ENCODE results near the gene FAM131B.

GRCh38 chr7:143390773-143391317 lies 28.3 kb upstream of the FAM131B start:
- TF ChIP-seq KLF10 (CRISPR knock-in tag; IDR thresholded peaks at IDR 0.05) (no peak), ETV6 (IDR thresholded peaks at IDR 0.05; ENCODE audit: borderline replicate concordance in 1 of 2, low read depth in 2 of 2, low read length in 1 of 2) (no peak), ETV6 (CRISPR knock-in tag; IDR thresholded peaks at IDR 0.05; ENCODE audit: borderline replicate concordance) (no peak), POLR2G (IDR thresholded peaks at IDR 0.05; ENCODE audit: low read depth, low read length) (no peak), ZNF217 (CRISPR knock-in tag; IDR thresholded peaks at IDR 0.05) (no peak), ZNF512 (tag; IDR thresholded peaks at IDR 0.05) (no peak), RAD21 (CRISPR knock-in tag; conservative IDR thresholded peaks at IDR 0.05 in 1 of 2, IDR thresholded peaks at IDR 0.05 in 1 of 2) (no peak), NFE2L1 (tag; IDR thresholded peaks at IDR 0.05; ENCODE audit: borderline replicate concordance, low read depth) (no peak), JUND (IDR thresholded peaks at IDR 0.05; ENCODE audit: borderline replicate concordance, low read depth, low read length) (no peak), JUND (tag; IDR thresholded peaks at IDR 0.05; ENCODE audit: borderline replicate concordance, low read depth, low read length) (no peak), ZBTB1 (CRISPR knock-in tag; IDR thresholded peaks at IDR 0.05; ENCODE audit: borderline replicate concordance, low read depth) (no peak), HDAC6 (IDR thresholded peaks at IDR 0.05; ENCODE audit: low read depth, low read length) (no peak), KDM1A (IDR thresholded peaks at IDR 0.05) (no peak)
